Hematopoietic multipotent progenitor cell treated with erythropoietin and hydrocortisone succinate and interleukin-3 and kit ligand, for 4 days (in vitro differentiated cells): ENCODE results near the gene COLEC12.

Experiments used
- DNase-seq: peaks from one replicate; pipeline ENCODE4 v3.0.0-alpha.2; 2015

Gene COLEC12

GRCh38 chr18:473802-474201 is 26.7 kb downstream of the COLEC12 start:
- DNase-seq, result no peak

GRCh38 chr18:471716-472115 is 28.8 kb downstream of the COLEC12 start:
- no peak for DNase-seq

- DNase-seq, result peak; percentile 67
Observed at GRCh38 chr18:470661-471501, 29.6 kb downstream of the COLEC12 start.

- peak; percentile 50 for DNase-seq
Observed at GRCh38 chr18:468955-469790, 31.3 kb downstream of the COLEC12 start.

- DNase-seq, result peak; percentile 61
Observed at GRCh38 chr18:463827-464541, 36.5 kb downstream of the COLEC12 start.

- DNase-seq, result no peak
Observed at GRCh38 chr18:463403-463802, 37.1 kb downstream of the COLEC12 start.

- no peak for DNase-seq
Observed at GRCh38 chr18:461762-462161, 38.7 kb downstream of the COLEC12 start.

- no peak for DNase-seq
Observed at GRCh38 chr18:460791-461190, 39.7 kb downstream of the COLEC12 start.

- no peak for DNase-seq
Observed at GRCh38 chr18:459814-460593, 40.5 kb downstream of the COLEC12 start.

- DNase-seq, result no peak
Observed at GRCh38 chr18:457521-458412, 42.7 kb downstream of the COLEC12 start.

- peak; percentile 58 for DNase-seq
Observed at GRCh38 chr18:457140-457519, 43.4 kb downstream of the COLEC12 start.

- DNase-seq, result no peak
Observed at GRCh38 chr18:456361-457139, 44.0 kb downstream of the COLEC12 start.

- DNase-seq, result no peak
Observed at GRCh38 chr18:453400-453799, 47.1 kb downstream of the COLEC12 start.

GRCh38 chr18:452816-453215 is 47.7 kb downstream of the COLEC12 start:
- DNase-seq, result peak; percentile 26

GRCh38 chr18:449374-449773 is 51.1 kb downstream of the COLEC12 start:
- DNase-seq, result no peak

GRCh38 chr18:448116-448790 is 52.2 kb downstream of the COLEC12 start:
- no peak for DNase-seq

GRCh38 chr18:446941-447560 is 53.5 kb downstream of the COLEC12 start:
- DNase-seq, result no peak

GRCh38 chr18:445055-445454 is 55.4 kb downstream of the COLEC12 start:
- DNase-seq, result no peak

GRCh38 chr18:438571-438970 is 61.9 kb downstream of the COLEC12 start:
- no peak for DNase-seq

- no peak for DNase-seq
Observed at GRCh38 chr18:435940-436339, 64.6 kb downstream of the COLEC12 start.
